Epithelial cell of proximal tubule (primary cell): ENCODE results near the gene SMC3. TPM values are rescaled to one million over a fixed set of nuclear protein-coding genes. Genes with fewer than 3 reads are reported as not detected.

Experiments used
- DNase-seq: peaks from one replicate; pipeline ENCODE4 v3.0.0-alpha.2; 2011; ENCODE audit warnings: low read depth
- H3K4me3 ChIP-seq: 2 replicates; pipeline ENCODE4 v1.5.1; 2011; ENCODE audit warnings: low read depth, mild to moderate bottlenecking, low read length
- CTCF ChIP-seq: conservative IDR thresholded peaks from 2 replicates; pipeline ENCODE4 v1.5.1; 2012; ENCODE audit warnings: low read depth, mild to moderate bottlenecking, low read length
- total RNA-seq: library from RNA; depleted of rRNA; stranded (reverse); fragments of >200 nt; gene quantifications from 2 replicates; pipeline ENCODE4 v1.2.3, GENCODE V29; 2015

Gene SMC3
- total RNA-seq, 1 donor from 2014 or later = 43.1 TPM

- H3K4me3 ChIP-seq = no peak overlapping the region
- no peak for TF ChIP-seq CTCF
- no peak for DNase-seq
Observed at GRCh38 chr10:110631934-110632333, 64.4 kb downstream of the SMC3 start.

- H3K4me3 ChIP-seq = no peak overlapping the region
- TF ChIP-seq CTCF = no peak
- no peak for DNase-seq
Observed at GRCh38 chr10:110632591-110633215, 65.2 kb downstream of the SMC3 start.

GRCh38 chr10:110634527-110635209 is 67.2 kb downstream of the SMC3 start:
- no peak for TF ChIP-seq CTCF
- no peak for DNase-seq
- peak overlapping the region; percentile 26 for H3K4me3 ChIP-seq

- no peak overlapping the region for H3K4me3 ChIP-seq
- DNase-seq = no peak
- TF ChIP-seq CTCF = no peak
Observed at GRCh38 chr10:110636572-110636931, 69.1 kb downstream of the SMC3 start.

GRCh38 chr10:110636932-110637557 is 69.5 kb downstream of the SMC3 start:
- no peak for TF ChIP-seq CTCF
- DNase-seq = no peak
- no peak overlapping the region for H3K4me3 ChIP-seq

GRCh38 chr10:110637558-110638053 is 70.1 kb downstream of the SMC3 start:
- no peak for DNase-seq
- no peak overlapping the region for H3K4me3 ChIP-seq
- no peak for TF ChIP-seq CTCF
